Left cardiac atrium (tissue), 4 donors: ENCODE data around the gene SDC3. TPM values are rescaled to one million over a fixed set of nuclear protein-coding genes. Genes with fewer than 3 reads are reported as not detected.
"Not testable (repeated sequence)": the region's sequence is repeated elsewhere in the genome, so short reads cannot be mapped to it uniquely, and the experiment has no call there.

Experiments
- ATAC-seq, 2 donors: fragments of 200-7000 bp; cut with Tn5 transposase; one replicate each; pipeline ENCODE4 v1.9.1; 2020; ENCODE audit warnings: mild to moderate bottlenecking in 2 of 2, moderate library complexity in 2 of 2
- DNase-seq: peaks from one replicate; pipeline ENCODE4 v3.0.0-alpha.2; 2020
- intact Hi-C, 2 donors: fragments of 100-400 bp; cut with DNase I; formaldehyde crosslinking; loops; one replicate each; pipeline versions ENCODE4 v1.14.1 to v1.15.1; 2022 to 2023
- long read RNA-seq: library from polyadenylated mRNA; unstranded; transcript quantifications from one replicate; pipeline ENCODE4 v2.0.0, GENCODE V29; 2021
- total RNA-seq, 2 donors: library from RNA; stranded (reverse); fragmentation: NEBNext Ultra II Directional; extraction: Animal tissue kit (Norgen Biotek cat#: 25700); gene quantifications; one replicate each; pipeline ENCODE4 v1.2.1, GENCODE V29; 2021
- donor health status: DM: no; HTN: yes; CAD: no.
- donor health status: DM: no; HTN: yes; CAD: no; lungs with severe emphysema.
- donor health status: DM: yes; HTN: yes; CAD: no.
- donor health status: Dilated cardiomyopathy.

The SDC3 gene
- 10 to 100 TPM; 38.8 to 39.3 TPM for total RNA-seq
- long read RNA-seq, partial matches to known transcripts = 0 of 23 reads
- long read RNA-seq, other reads (novel, unspliced or antisense) = 23 of 23 reads

- DNase-seq (peak; percentile 50), ATAC-seq (peak; percentile 35 to 71)
- intact Hi-C loops = loop anchor here in 1 of 2 donors (10.0 kb wide), 1 partner anchor 54 kb away; no protein-coding TSS in a partner anchor
Observed at GRCh38 chr1:30908696-30909364, at the start of gene SDC3. Gene SDC3, minus strand, starts transcription at chr1:30908758. Its CDS starts 172 bp downstream, at chr1:30908586.

GRCh38 chr1:30957560-30958222 lies 49.1 kb upstream of the SDC3 start:
- ATAC-seq (no peak), DNase-seq (no peak)
- intact Hi-C loops = no loop called here

- no peak for DNase-seq
- intact Hi-C loops = no loop called here
- ATAC-seq = no peak
Observed at GRCh38 chr1:30955448-30956015, 47.0 kb upstream of the SDC3 start.

- intact Hi-C loops = no loop called here
- ATAC-seq (no peak), DNase-seq (no peak)
Observed at GRCh38 chr1:30953685-30954084, 45.1 kb upstream of the SDC3 start.

- no peak for ATAC-seq
- no peak for DNase-seq
- intact Hi-C loops = no loop called here
Observed at GRCh38 chr1:30952098-30952497, 43.5 kb upstream of the SDC3 start.

GRCh38 chr1:30950700-30951099 lies 42.1 kb upstream of the SDC3 start:
- DNase-seq = no peak
- intact Hi-C loops = no loop called here
- no peak for ATAC-seq

GRCh38 chr1:30950053-30950452 lies 41.5 kb upstream of the SDC3 start:
- intact Hi-C loops = no loop called here
- ATAC-seq (no peak), DNase-seq (no peak)

- peak in 1 of 2 donors; percentile 35 for ATAC-seq
Observed at GRCh38 chr1:30949487-30949838, 40.9 kb upstream of the SDC3 start.

GRCh38 chr1:30948813-30949486 lies 40.4 kb upstream of the SDC3 start:
- intact Hi-C loops, DNase-seq, ATAC-seq: not testable (repeated sequence)

More at GRCh38 chr1:30949487-30949838, 40.9 kb upstream of the SDC3 start:
- DNase-seq, intact Hi-C loops: not testable (repeated sequence)

- ATAC-seq = no peak
- intact Hi-C loops = no loop called here
- no peak for DNase-seq
Observed at GRCh38 chr1:30948278-30948677, 39.7 kb upstream of the SDC3 start.

- ATAC-seq (no peak), DNase-seq (no peak)
- intact Hi-C loops = no loop called here
Observed at GRCh38 chr1:30947212-30947611, 38.7 kb upstream of the SDC3 start.

- ATAC-seq = no peak
- no peak for DNase-seq
- intact Hi-C loops = no loop called here
Observed at GRCh38 chr1:30942326-30942963, 33.9 kb upstream of the SDC3 start.

- ATAC-seq = no peak
- no peak for DNase-seq
- intact Hi-C loops = no loop called here
Observed at GRCh38 chr1:30940541-30940940, 32.0 kb upstream of the SDC3 start.

- intact Hi-C loops = no loop called here
- DNase-seq (no peak), ATAC-seq (no peak)
Observed at GRCh38 chr1:30936541-30937171, 28.1 kb upstream of the SDC3 start.

GRCh38 chr1:30935758-30936157 lies 27.2 kb upstream of the SDC3 start:
- ATAC-seq, DNase-seq, intact Hi-C loops: not testable (repeated sequence)

- no peak for ATAC-seq
- DNase-seq = no peak
- intact Hi-C loops = no loop called here
Observed at GRCh38 chr1:30934613-30935012, 26.1 kb upstream of the SDC3 start.

- ATAC-seq (no peak), DNase-seq (no peak)
- intact Hi-C loops = no loop called here
Observed at GRCh38 chr1:30933874-30934252, 25.3 kb upstream of the SDC3 start.

- intact Hi-C loops = no loop called here
- ATAC-seq (peak in 1 of 2 donors; percentile 16), DNase-seq (no peak)
Observed at GRCh38 chr1:30930631-30931173, 22.1 kb upstream of the SDC3 start.
